Right kidney (tissue), 1 donor: Measurements from ENCODE around the gene CD37.

Experiments
- DNase-seq: peaks from one replicate; pipeline ENCODE4 v3.0.0-alpha.2; 2016

The CD37 gene

GRCh38 chr19:49374665-49375434 lies 39.6 kb downstream of the CD37 start:
- no peak for DNase-seq

GRCh38 chr19:49378512-49378911 lies 43.3 kb downstream of the CD37 start:
- DNase-seq, result no peak

GRCh38 chr19:49380391-49380790 lies 45.2 kb downstream of the CD37 start:
- no peak for DNase-seq

GRCh38 chr19:49382639-49383038 lies 47.4 kb downstream of the CD37 start:
- no peak for DNase-seq

- DNase-seq, result no peak
Measured at GRCh38 chr19:49383599-49383998, 48.4 kb downstream of the CD37 start.

GRCh38 chr19:49387936-49388372 lies 52.7 kb downstream of the CD37 start, which contains the start of gene KASH5:
KASH5 (plus strand) TSS chr19:49388249; CDS start chr19:49390884, 2,635 bp downstream.
- no peak for DNase-seq

- no peak for DNase-seq
Measured at GRCh38 chr19:49389406-49389805, 54.2 kb downstream of the CD37 start.
